ENCODE measurements around the gene CEP152.

CEP152 gene

DNA sequence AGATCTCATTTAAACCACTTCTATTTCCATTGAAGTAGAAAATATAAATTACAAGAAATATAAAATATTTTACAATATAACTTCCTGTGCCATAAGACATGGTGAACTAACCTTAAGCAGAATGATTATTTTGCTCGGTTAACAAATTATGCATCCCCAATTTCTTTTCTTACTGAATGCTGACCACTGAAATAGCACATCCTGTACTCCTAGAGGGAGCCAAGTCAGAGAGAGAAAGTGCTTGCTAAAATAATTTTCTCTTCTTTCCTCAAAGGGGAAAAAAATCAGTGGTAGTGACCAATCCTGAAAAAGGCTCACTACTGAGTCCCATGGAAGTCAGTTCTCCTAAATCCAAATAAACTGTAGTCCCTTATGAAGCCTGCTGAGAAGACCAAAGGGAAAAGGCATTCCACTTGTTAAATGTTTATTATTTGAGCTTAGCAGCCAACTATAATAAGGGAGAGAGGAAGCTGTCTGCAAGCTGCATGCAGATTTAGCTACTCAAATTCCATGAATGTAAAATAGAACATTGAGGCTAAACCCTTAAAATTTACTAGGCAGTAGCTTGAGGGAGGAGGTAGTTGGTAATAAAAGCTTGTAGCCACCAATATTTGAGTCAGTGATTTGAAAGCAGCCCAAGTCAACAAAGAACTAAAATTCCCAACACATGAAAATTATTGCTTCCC, 33.1 kb downstream of the CEP152 start:
- TF ChIP-seq, protein P1, sequence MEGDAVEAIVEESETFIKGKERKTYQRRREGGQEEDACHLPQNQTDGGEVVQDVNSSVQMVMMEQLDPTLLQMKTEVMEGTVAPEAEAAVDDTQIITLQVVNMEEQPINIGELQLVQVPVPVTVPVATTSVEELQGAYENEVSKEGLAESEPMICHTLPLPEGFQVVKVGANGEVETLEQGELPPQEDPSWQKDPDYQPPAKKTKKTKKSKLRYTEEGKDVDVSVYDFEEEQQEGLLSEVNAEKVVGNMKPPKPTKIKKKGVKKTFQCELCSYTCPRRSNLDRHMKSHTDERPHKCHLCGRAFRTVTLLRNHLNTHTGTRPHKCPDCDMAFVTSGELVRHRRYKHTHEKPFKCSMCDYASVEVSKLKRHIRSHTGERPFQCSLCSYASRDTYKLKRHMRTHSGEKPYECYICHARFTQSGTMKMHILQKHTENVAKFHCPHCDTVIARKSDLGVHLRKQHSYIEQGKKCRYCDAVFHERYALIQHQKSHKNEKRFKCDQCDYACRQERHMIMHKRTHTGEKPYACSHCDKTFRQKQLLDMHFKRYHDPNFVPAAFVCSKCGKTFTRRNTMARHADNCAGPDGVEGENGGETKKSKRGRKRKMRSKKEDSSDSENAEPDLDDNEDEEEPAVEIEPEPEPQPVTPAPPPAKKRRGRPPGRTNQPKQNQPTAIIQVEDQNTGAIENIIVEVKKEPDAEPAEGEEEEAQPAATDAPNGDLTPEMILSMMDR (conservative IDR thresholded peaks at IDR 0.05; ENCODE audit: low read depth, low read length) = no peak
- no peak overlapping the region for H3K4me3 ChIP-seq (ENCODE audit: low read depth, low read length)
- DNase-seq (ENCODE audit: low read depth) = peak; percentile 37

DNA sequence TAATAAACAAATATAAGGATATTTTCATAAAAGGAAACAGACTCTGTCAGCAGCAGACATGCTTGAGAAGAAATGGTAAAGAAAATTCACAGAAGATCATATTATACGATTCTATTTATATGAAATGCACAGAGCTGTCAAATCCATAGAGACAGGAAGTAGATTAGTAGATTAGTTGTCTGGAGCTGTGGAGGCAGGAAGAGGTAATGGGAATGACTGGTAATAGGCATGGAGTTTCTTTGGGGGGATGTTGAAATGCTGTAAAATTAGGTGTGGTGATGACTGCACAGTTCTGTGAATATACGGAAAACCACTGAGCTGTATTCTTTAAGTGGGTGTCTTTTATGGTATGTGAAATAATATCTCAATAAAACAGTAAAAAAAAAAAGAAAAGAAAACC, 35.3 kb downstream of the CEP152 start:
- DNase-seq (ENCODE audit: low read depth) = no peak
- TF ChIP-seq, protein P1 (conservative IDR thresholded peaks at IDR 0.05; ENCODE audit: low read depth, low read length) = no peak
- H3K4me3 ChIP-seq (ENCODE audit: low read depth, low read length) = no peak overlapping the region

DNA sequence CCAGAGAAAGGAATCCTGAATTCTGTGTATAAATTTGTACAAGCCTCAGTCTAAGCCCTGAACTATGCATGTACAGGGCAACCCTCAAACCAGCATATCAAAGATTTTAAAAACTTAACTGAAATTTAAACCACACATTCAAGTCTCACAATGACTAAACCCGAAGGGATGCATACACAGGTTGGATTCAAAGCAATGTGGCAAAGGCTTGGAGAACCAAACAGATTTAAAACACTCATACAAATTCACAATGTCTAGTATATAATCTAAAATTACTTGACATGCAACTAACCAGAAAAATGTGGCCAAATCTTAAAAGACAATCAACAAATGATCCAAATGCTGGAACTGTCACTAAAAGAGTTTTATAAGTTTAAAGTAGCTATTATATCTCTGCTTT, 36.4 kb downstream of the CEP152 start:
- TF ChIP-seq, protein P1 (conservative IDR thresholded peaks at IDR 0.05; ENCODE audit: low read depth, low read length) = no peak
- no peak overlapping the region for H3K4me3 ChIP-seq (ENCODE audit: low read depth, low read length)
- DNase-seq (ENCODE audit: low read depth) = peak; percentile 22

DNA sequence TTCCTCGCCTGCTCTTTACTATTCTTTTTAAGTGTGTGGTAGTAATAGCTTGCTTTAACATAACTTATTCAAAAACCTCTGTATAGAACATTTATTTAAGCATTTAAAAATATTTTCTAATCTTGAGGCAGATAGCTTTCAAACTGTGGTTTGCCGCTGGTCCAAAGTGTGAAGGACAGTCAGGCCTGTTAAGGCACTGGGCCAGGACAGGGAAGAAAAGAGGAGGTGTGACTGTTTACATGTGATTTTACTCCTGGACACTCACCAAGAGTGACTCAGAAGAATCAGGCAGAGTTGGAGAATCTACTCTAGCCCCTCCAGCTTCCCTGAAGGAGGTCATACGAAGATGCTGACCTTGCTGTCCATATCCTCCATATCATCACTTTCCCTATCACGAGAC, 44.7 kb downstream of the CEP152 start:
- no peak overlapping the region for H3K4me3 ChIP-seq (ENCODE audit: low read depth, low read length)
- TF ChIP-seq, protein P1 (conservative IDR thresholded peaks at IDR 0.05; ENCODE audit: low read depth, low read length) = no peak
- peak; percentile 36 for DNase-seq (ENCODE audit: low read depth)

DNA sequence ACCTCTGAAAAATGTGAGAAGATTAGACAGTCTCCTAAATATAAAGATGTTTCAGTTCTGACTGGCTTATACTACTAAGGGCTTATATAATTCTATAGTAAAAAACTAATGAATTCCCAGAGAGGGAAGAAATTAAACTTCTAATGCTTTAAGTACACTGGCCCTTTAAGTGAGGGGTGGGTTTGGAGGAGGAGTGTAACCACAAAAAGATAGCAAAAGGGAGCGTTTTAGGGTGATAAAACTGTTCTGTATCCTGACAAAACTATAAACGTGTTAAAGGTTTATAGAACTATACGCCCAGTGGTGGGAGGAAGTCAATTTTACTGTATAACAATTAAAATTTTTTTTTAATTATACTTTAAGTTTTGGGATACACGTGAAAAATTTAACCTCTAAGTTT, 45.8 kb downstream of the CEP152 start:
- TF ChIP-seq, protein P1 (conservative IDR thresholded peaks at IDR 0.05; ENCODE audit: low read depth, low read length) = no peak
- H3K4me3 ChIP-seq (ENCODE audit: low read depth, low read length) = no peak overlapping the region
- no peak for DNase-seq (ENCODE audit: low read depth)

DNA sequence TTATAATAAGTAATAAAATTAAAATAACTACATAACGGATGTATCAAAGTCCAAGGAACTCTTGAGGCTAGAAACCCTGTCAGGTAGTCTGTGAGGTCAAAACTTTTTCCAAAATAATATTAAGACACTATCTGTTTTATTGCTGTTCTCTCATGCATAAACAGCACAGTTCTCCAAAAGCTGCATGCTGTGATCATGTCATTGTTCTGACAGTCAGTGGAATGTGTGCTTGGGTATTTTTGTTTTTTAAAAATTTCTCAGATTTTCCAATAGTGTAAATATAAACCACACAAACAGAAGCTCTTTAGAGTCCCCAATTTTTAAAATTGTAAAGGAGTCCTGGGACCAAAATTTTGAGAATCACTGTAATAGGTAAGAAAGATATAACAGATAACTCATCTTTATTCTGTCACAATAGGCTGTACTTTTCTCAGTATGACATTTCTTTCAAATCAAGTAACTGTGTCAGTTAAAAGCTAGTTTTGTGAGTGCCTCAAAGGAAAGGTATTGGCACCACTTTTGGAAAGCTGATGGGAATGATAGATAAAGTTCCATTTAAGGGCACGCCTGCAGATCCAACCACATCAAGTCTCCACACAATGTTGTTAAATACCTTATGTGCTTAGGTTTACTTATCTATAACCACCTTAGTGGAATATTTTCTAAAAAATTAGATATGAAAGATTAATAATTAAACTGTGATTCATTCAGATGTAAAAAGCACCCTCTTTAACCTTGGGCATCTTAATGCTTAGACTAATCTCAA, 49.3 kb downstream of the CEP152 start:
- TF ChIP-seq, protein P1 (conservative IDR thresholded peaks at IDR 0.05; ENCODE audit: low read depth, low read length) = no peak
- peak; percentile 4 for DNase-seq (ENCODE audit: low read depth)

More for the DNA sequence above, 49.3 kb downstream of the CEP152 start:
- H3K4me3 ChIP-seq (ENCODE audit: low read depth, low read length) = no peak overlapping the region

Measured in choroid plexus epithelial cell (primary cell).